ENCODE data around the gene CX3CL1. TPM values are rescaled to one million over a fixed set of nuclear protein-coding genes. Genes with fewer than 3 reads are reported as not detected.
"Not testable (repeated sequence)": the region's sequence is repeated elsewhere in the genome, so short reads cannot be mapped to it uniquely, and the experiment has no call there.

The CX3CL1 gene
- total RNA-seq, 4 donors from 2014 or later: 7.1 to 59.7 (median 11.9) TPM

- TF ChIP-seq CTCF (IDR thresholded peaks at IDR 0.05): no peak
- DNase-seq (ENCODE audit: low spot score): no peak
- ATAC-seq (ENCODE audit: low FRiP score): no peak
Measured at GRCh38 chr16:57396786-57397185, 24.5 kb downstream of the CX3CL1 start.

- not testable (repeated sequence) for ATAC-seq (ENCODE audit: low FRiP score); DNase-seq (ENCODE audit: low spot score)
Measured at GRCh38 chr16:57397493-57397892, 25.2 kb downstream of the CX3CL1 start.

GRCh38 chr16:57401943-57402640 is 29.8 kb downstream of the CX3CL1 start:
- ATAC-seq (ENCODE audit: low FRiP score): no peak
- DNase-seq (ENCODE audit: low spot score): no peak
- no peak for TF ChIP-seq CTCF (IDR thresholded peaks at IDR 0.05)

- ATAC-seq (ENCODE audit: low FRiP score) (no peak), DNase-seq (ENCODE audit: low spot score) (no peak)
- TF ChIP-seq CTCF (IDR thresholded peaks at IDR 0.05): no peak
Measured at GRCh38 chr16:57403965-57404817, 31.9 kb downstream of the CX3CL1 start, which contains the start of gene CCL17. TSS of gene CCL17 (plus strand) at chr16:57404767. CDS start at chr16:57413933, 9,166 bp downstream.

- no peak for TF ChIP-seq CTCF (IDR thresholded peaks at IDR 0.05)
- ATAC-seq (ENCODE audit: low FRiP score): no peak
- no peak for DNase-seq (ENCODE audit: low spot score)
Measured at GRCh38 chr16:57405097-57405496, 32.8 kb downstream of the CX3CL1 start.

- ATAC-seq (ENCODE audit: low FRiP score) (no peak), DNase-seq (ENCODE audit: low spot score) (no peak)
- no peak for TF ChIP-seq CTCF (IDR thresholded peaks at IDR 0.05)
Measured at GRCh38 chr16:57406881-57407280, 34.6 kb downstream of the CX3CL1 start.

GRCh38 chr16:57407521-57408353 is 35.4 kb downstream of the CX3CL1 start:
- no peak for ATAC-seq (ENCODE audit: low FRiP score)
- no peak for DNase-seq (ENCODE audit: low spot score)
- no peak for TF ChIP-seq CTCF (IDR thresholded peaks at IDR 0.05)

Data from omental fat pad (tissue), 4 donors.